T-helper 2 cell treated with Interferon-gamma antibody and Interleukin-4, amounts not matched to agents 100 ng/mL and 5 ng/mL, for 36 hours (primary cell): ENCODE measurements around the gene PRRT1B. TPM values are rescaled to one million over a fixed set of nuclear protein-coding genes. Genes with fewer than 3 reads are reported as not detected.

Experiments used
- intact Hi-C: fragments of 100-400 bp; cut with micrococcal nuclease; formaldehyde crosslinking; loops from one replicate; pipeline ENCODE4 v1.15.1; 2023
- total RNA-seq: library from RNA; stranded (reverse); gene quantifications from 2 replicates; pipeline ENCODE4 v1.2.3, GENCODE V29; 2022

Gene PRRT1B
- total RNA-seq, 1 donor from 2014 or later = not detected

- intact Hi-C loops = no loop called here
Observed at GRCh38 chr9:131578731-131579504, 33.6 kb downstream of the PRRT1B start.

- intact Hi-C loops = loop anchor here (10.0 kb wide), 1 partner anchor 1005 kb away; the partner anchor contains the start of gene FUBP3
Observed at GRCh38 chr9:131579789-131580211, 34.5 kb downstream of the PRRT1B start.

- intact Hi-C loops = loop anchor here (10.0 kb wide), 1 partner anchor 1006 kb away; the partner anchor contains the start of gene FUBP3
Observed at GRCh38 chr9:131580358-131580757, 35.0 kb downstream of the PRRT1B start.

- intact Hi-C loops = loop anchor here (10.0 kb wide), 1 partner anchor 1007 kb away; the partner anchor contains the start of gene FUBP3
Observed at GRCh38 chr9:131582056-131582455, 36.7 kb downstream of the PRRT1B start.

GRCh38 chr9:131582466-131583336 lies 37.4 kb downstream of the PRRT1B start:
- intact Hi-C loops = loop anchor here (10.0 kb wide), 1 partner anchor 1008 kb away; the partner anchor contains the start of gene FUBP3

- intact Hi-C loops = loop anchor here (10.0 kb wide), 1 partner anchor 1008 kb away; the partner anchor contains the start of gene FUBP3
Observed at GRCh38 chr9:131583337-131583645, 38.0 kb downstream of the PRRT1B start.

GRCh38 chr9:131583836-131584555 lies 38.7 kb downstream of the PRRT1B start:
- intact Hi-C loops = loop anchor here (10.0 kb wide), 1 partner anchor 1009 kb away; the partner anchor contains the start of gene FUBP3

- intact Hi-C loops = loop anchor here (10.0 kb wide), 1 partner anchor 1010 kb away; the partner anchor contains the start of gene FUBP3
Observed at GRCh38 chr9:131584858-131585257, 39.5 kb downstream of the PRRT1B start.

GRCh38 chr9:131585375-131585774 lies 40.1 kb downstream of the PRRT1B start:
- intact Hi-C loops = loop anchor here (10.0 kb wide), 1 partner anchor 1011 kb away; the partner anchor contains the start of gene FUBP3

GRCh38 chr9:131587331-131587730 lies 42.0 kb downstream of the PRRT1B start:
- intact Hi-C loops = loop anchor here (10.0 kb wide), 1 partner anchor 1013 kb away; the partner anchor contains the start of gene FUBP3

- intact Hi-C loops = loop anchor here (10.0 kb wide), 1 partner anchor 1013 kb away; the partner anchor contains the start of gene FUBP3
Observed at GRCh38 chr9:131587906-131588305, 42.6 kb downstream of the PRRT1B start.

GRCh38 chr9:131588396-131588795 lies 43.1 kb downstream of the PRRT1B start:
- intact Hi-C loops = loop anchor here (10.0 kb wide), 1 partner anchor 1014 kb away; the partner anchor contains the start of gene FUBP3

- intact Hi-C loops = loop anchor here (10.0 kb wide), 1 partner anchor 1014 kb away; the partner anchor contains the start of gene FUBP3
Observed at GRCh38 chr9:131589124-131589711, 43.9 kb downstream of the PRRT1B start.

- intact Hi-C loops = loop anchor here (10.0 kb wide), 1 partner anchor 1015 kb away; the partner anchor contains the start of gene FUBP3
Observed at GRCh38 chr9:131589993-131590392, 44.7 kb downstream of the PRRT1B start.

GRCh38 chr9:131590449-131590848 lies 45.1 kb downstream of the PRRT1B start:
- intact Hi-C loops = no loop called here

- intact Hi-C loops = loop anchor here (1.0 kb wide), 2 partner anchors 149 to 156 kb away; partner anchors contain the start of gene RAPGEF1
Observed at GRCh38 chr9:131590907-131591844, 45.9 kb downstream of the PRRT1B start.

- intact Hi-C loops = loop anchor here (1.0 kb wide), 2 partner anchors 148 to 155 kb away; partner anchors contain the start of gene RAPGEF1
Observed at GRCh38 chr9:131591845-131592208, 46.5 kb downstream of the PRRT1B start.

GRCh38 chr9:131593091-131593820 lies 47.9 kb downstream of the PRRT1B start:
- intact Hi-C loops = no loop called here
